Muscle layer of duodenum (tissue), 2 donors: ENCODE results near the gene TRERF1.

Experiments
- H3K27ac ChIP-seq: one replicate; pipeline ENCODE4 v1.7.0; 2013; ENCODE audit warnings: mild to moderate bottlenecking, low read length
- H3K27me3 ChIP-seq: one replicate; pipeline ENCODE4 v1.7.0; 2013; ENCODE audit warnings: low read depth, mild to moderate bottlenecking, control low read depth, low read length
- H3K36me3 ChIP-seq, 2 donors: one replicate each; pipeline ENCODE4 v1.7.0; 2013; ENCODE audit warnings: low read length in 2 of 2, control low read depth in 1 of 2, mild to moderate bottlenecking in 1 of 2; ENCODE audit not compliant: insufficient read depth in 2 of 2, control insufficient read depth in 1 of 2
- H3K4me1 ChIP-seq, 2 donors: one replicate each; pipeline ENCODE4 v1.7.0; 2013; ENCODE audit warnings: low read length in 2 of 2, mild to moderate bottlenecking in 2 of 2, control low read depth in 1 of 2, moderate library complexity in 1 of 2; ENCODE audit not compliant: insufficient read depth in 2 of 2, control insufficient read depth in 1 of 2
- H3K4me3 ChIP-seq, 2 donors: one replicate each; pipeline ENCODE4 v1.7.0; 2013; ENCODE audit warnings: low read length in 2 of 2, low read depth in 1 of 2, mild to moderate bottlenecking in 1 of 2
- H3K9me3 ChIP-seq, 2 donors: one replicate each; pipeline ENCODE4 v1.7.0; 2013; ENCODE audit warnings: low read length in 2 of 2, control low read depth in 1 of 2, mild to moderate bottlenecking in 1 of 2; ENCODE audit not compliant: control insufficient read depth in 1 of 2
- donor health status: healthy.

Gene TRERF1

DNA sequence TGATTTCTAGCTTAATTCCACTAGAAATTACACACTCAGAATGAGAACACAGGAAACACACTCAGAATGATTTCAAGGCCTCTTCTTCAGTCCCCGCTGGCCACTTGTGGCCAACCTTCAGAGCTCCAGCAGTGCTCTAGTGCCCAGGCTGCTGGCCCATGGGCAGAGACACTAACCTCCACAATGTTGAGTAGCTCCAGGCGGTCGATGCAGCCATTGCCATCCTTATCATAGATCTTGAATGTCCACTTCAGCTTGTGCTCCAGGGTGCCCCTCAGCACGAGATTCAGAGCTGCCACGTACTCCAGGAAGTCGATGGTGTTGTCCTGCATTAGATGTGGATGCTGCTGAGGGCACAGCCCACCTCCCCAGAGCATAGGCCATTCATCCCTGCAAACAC, 263.3 kb downstream of the TRERF1 start:
- no peaks in the 10 kb centered on the region for H3K27me3 ChIP-seq
- H3K9me3 ChIP-seq, result no peaks in the 10 kb centered on the region
- H3K27ac ChIP-seq, result no peak overlapping the region
- H3K36me3 ChIP-seq, result no peaks in the 10 kb centered on the region
- no peak overlapping the region for H3K4me3 ChIP-seq
- no peaks in the 10 kb centered on the region for H3K4me1 ChIP-seq

- no peaks in the 10 kb centered on the region for H3K9me3 ChIP-seq
- H3K27ac ChIP-seq, result no peak overlapping the region
- H3K27me3 ChIP-seq, result no peaks in the 10 kb centered on the region
- no peaks in the 10 kb centered on the region for H3K36me3 ChIP-seq
- H3K4me3 ChIP-seq, result no peak overlapping the region
- H3K4me1 ChIP-seq, result no peaks in the 10 kb centered on the region
Observed at GRCh38 chr6:42185597-42185996, 266.1 kb downstream of the TRERF1 start.

GRCh38 chr6:42184475-42184874, 267.3 kb downstream of the TRERF1 start:
- no peaks in the 10 kb centered on the region for H3K4me1 ChIP-seq
- no peaks in the 10 kb centered on the region for H3K27me3 ChIP-seq

GRCh38 chr6:42182101-42182500, 269.6 kb downstream of the TRERF1 start:
- no peaks in the 10 kb centered on the region for H3K27me3 ChIP-seq
- no peaks in the 10 kb centered on the region for H3K36me3 ChIP-seq
- H3K9me3 ChIP-seq, result no peaks in the 10 kb centered on the region
- H3K4me3 ChIP-seq, result no peak overlapping the region
- H3K4me1 ChIP-seq, result peaks cover 0 to 6% of the 10 kb centered on the region in 2 donors
- H3K27ac ChIP-seq, result no peak overlapping the region

More at GRCh38 chr6:42184475-42184874, 267.3 kb downstream of the TRERF1 start:
- H3K4me3 ChIP-seq, result no peak overlapping the region
- H3K36me3 ChIP-seq, result no peaks in the 10 kb centered on the region
- H3K27ac ChIP-seq, result no peak overlapping the region
- H3K9me3 ChIP-seq, result no peaks in the 10 kb centered on the region

DNA sequence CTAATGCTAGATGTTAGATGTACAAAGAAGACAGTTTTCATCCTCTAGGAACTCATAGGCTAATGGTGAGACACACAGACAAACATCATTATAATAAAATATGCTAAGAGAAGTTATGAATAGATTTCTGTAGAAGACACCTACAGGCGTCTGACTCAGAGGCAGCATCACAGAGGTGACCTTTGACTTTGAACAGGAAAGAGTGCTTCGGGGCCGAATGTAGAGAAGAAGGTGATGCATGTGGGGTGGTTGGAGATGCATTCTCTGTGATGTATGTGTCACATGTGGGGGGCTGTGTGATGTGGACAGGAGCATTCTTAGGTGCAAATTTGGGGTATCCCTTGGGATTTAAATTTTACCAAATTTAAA, 271.8 kb downstream of the TRERF1 start:
- Histone ChIP-seq H3K36me3 (no peaks in the 10 kb centered on the region), H3K27me3 (no peaks in the 10 kb centered on the region), H3K27ac (no peak overlapping the region), H3K4me3 (no peak overlapping the region), H3K9me3 (no peaks in the 10 kb centered on the region), H3K4me1 (peaks cover 0 to 6% of the 10 kb centered on the region in 2 donors)

- Histone ChIP-seq H3K27ac (no peak overlapping the region), H3K9me3 (no peaks in the 10 kb centered on the region), H3K4me3 (no peak overlapping the region), H3K36me3 (no peaks in the 10 kb centered on the region), H3K27me3 (no peaks in the 10 kb centered on the region), H3K4me1 (peaks cover 0 to 6% of the 10 kb centered on the region in 2 donors)
Observed at GRCh38 chr6:42179261-42179944, 272.3 kb downstream of the TRERF1 start.

DNA sequence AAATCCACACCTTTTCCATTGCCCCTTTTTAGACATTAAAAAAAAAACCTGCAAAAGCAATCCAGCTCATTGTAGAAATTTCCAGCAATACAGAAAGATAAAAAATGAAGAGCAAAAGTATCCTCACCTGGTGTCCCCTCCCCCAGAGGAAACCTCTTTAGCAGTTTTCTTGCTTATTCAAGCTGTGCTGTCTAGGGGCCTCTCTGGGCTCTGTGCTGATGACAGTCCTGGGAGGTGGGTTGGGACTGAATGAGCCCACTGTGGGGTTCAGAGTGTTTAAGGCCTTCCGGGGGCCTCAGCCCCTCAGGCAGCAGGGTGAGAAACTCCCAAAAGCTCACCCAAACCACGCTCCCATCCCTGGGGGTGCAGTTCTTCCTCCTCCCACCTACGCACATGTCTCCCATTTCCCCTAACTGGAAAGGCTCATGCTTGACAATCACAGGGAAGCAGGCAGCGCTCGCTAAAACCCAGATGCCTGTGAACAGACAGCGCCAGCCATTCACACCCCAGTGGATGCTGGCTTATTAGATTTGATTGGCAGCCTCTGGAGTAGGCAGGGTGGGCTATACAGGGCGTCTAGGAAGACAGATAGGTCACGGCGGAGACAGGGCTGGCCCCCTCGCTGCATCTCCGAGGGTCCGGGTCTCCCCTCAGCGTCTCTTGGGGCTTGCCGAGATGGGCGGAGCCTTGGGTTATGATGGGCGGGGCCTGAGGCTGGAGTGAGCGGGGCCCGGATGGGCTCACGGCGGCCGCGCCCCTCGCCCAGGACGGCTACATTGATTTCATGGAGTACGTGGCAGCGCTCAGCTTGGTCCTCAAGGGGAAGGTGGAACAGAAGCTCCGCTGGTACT, 274.0 kb downstream of the TRERF1 start:
- Histone ChIP-seq H3K27ac (no peak overlapping the region), H3K27me3 (no peaks in the 10 kb centered on the region), H3K4me3 (no peak overlapping the region), H3K9me3 (no peaks in the 10 kb centered on the region), H3K36me3 (no peaks in the 10 kb centered on the region), H3K4me1 (peaks cover 0 to 6% of the 10 kb centered on the region in 2 donors)

DNA sequence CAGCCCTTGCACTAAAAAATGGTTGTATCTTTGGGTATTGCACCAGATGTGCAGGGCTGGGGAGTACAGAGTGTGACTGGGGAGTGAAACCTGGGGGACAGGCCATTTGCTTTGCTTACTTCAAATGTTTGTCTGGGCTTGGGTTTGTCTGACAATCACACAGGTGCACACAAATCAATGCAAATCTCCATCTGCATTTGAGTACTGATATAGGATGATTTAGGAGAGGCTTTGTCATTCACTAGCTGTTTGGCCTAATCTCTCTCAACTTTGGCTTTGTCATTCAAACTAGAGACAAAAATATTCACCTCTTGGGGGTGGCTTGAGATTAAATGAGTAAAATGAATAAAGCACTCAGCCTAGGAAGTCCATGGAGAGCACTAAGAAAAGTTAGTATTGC, 274.7 kb downstream of the TRERF1 start:
- Histone ChIP-seq H3K36me3 (no peaks in the 10 kb centered on the region), H3K4me1 (peaks cover 0 to 6% of the 10 kb centered on the region in 2 donors)

DNA sequence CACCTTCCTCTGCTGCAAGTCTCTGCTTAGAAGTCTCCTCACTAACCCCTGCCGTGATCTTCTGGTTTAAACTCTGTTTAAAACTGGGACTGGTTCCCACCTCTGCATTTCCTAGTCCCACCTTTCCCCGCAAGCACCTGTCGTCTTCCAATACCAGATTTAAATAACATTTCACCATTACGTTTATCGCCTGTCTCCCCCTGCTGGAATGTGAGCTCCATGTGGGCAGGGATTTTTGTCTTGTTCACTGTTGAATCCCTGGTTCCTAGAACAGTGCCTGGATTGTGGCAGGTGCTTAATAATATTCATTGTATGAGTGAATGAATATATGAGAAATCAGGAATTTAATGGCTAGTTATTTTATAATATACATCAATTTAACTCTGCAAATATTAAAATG, 275.9 kb downstream of the TRERF1 start:
- Histone ChIP-seq H3K4me3 (no peak overlapping the region), H3K36me3 (no peaks in the 10 kb centered on the region), H3K27ac (no peak overlapping the region), H3K27me3 (no peaks in the 10 kb centered on the region), H3K9me3 (no peaks in the 10 kb centered on the region), H3K4me1 (peaks cover 0 to 6% of the 10 kb centered on the region in 2 donors)

More for the DNA sequence above, 274.7 kb downstream of the TRERF1 start:
- no peaks in the 10 kb centered on the region for H3K9me3 ChIP-seq
- no peaks in the 10 kb centered on the region for H3K27me3 ChIP-seq
- no peak overlapping the region for H3K27ac ChIP-seq
- no peak overlapping the region for H3K4me3 ChIP-seq
